WTC11 (cell line): ENCODE data around the gene AKAP6. TPM values are rescaled to one million over a fixed set of nuclear protein-coding genes. Genes with fewer than 3 reads are reported as not detected.

ENCODE experiments used
- ATAC-seq: fragments of 200-7000 bp; cut with Tn5 transposase; 2 replicates; pipeline ENCODE4 v1.10.0; 2021; ENCODE audit warnings: mild to moderate bottlenecking, moderate library complexity
- CTCF ChIA-PET: fragments of 300-600 bp; sonication (Branson Sonifier 250); formaldehyde crosslinking; loops from one replicate; lab custom pipeline; 2021; ENCODE audit warnings: antibody characterized with exemption; lab: Charles Lee
- POLR2A ChIA-PET: fragments of 350-600 bp; sonication (Branson Sonifier 250); formaldehyde crosslinking; loops from one replicate; lab custom pipeline; 2021; ENCODE audit warnings: antibody characterized with exemption; lab: Charles Lee
- DNase-seq: peaks from one replicate; pipeline ENCODE4 v3.0.0; 2021; ENCODE audit warnings: low spot score
- H3K27ac Mint-ChIP-seq: 2 replicates; pipeline ENCODE4 v1.8.0; 2021; ENCODE audit warnings: mixed read lengths
- H3K27me3 Mint-ChIP-seq: 2 replicates; pipeline ENCODE4 v1.8.0; 2021; ENCODE audit warnings: low read depth, mild to moderate bottlenecking, moderate library complexity, mixed read lengths
- H3K36me3 Mint-ChIP-seq: 2 replicates; pipeline ENCODE4 v1.8.0; 2021; ENCODE audit warnings: mixed read lengths
- H3K4me1 Mint-ChIP-seq: 2 replicates; pipeline ENCODE4 v1.8.0; 2022; ENCODE audit warnings: mixed read lengths
- H3K4me3 Mint-ChIP-seq: 2 replicates; pipeline ENCODE4 v1.8.0; 2021; ENCODE audit warnings: mild to moderate bottlenecking, moderate library complexity, mixed read lengths
- H3K9me3 Mint-ChIP-seq: 2 replicates; pipeline ENCODE4 v1.8.0; 2021; ENCODE audit warnings: mixed read lengths
- AFF4 ChIP-seq: sonication (generic); formaldehyde crosslinking; IDR thresholded peaks from 2 replicates; pipeline ENCODE4 v1.8.1; 2023; ENCODE audit warnings: mild to moderate bottlenecking, missing genetic modification reagents, borderline replicate concordance
- ATF1 ChIP-seq: sonication (generic); formaldehyde crosslinking; IDR thresholded peaks from 2 replicates; pipeline ENCODE4 v1.8.1; 2023; ENCODE audit warnings: mild to moderate bottlenecking, moderate library complexity, missing genetic modification reagents
- CREB1 ChIP-seq: sonication (generic); formaldehyde crosslinking; IDR thresholded peaks from 2 replicates; pipeline ENCODE4 v1.8.0; 2023; ENCODE audit warnings: mild to moderate bottlenecking, missing genetic modification reagents
- CREM ChIP-seq: sonication (generic); formaldehyde crosslinking; IDR thresholded peaks from 2 replicates; pipeline ENCODE4 v1.8.1; 2022; ENCODE audit warnings: mild to moderate bottlenecking, missing genetic modification reagents, moderate library complexity
- CTCF ChIP-seq: fragments of 200-600 bp; IDR thresholded peaks from 2 replicates; pipeline ENCODE4 v1.8.0; 2022; ENCODE audit warnings: antibody characterized with exemption
- ERG ChIP-seq: fragments of 250-450 bp; sonication (Bioruptor Pico); IDR thresholded peaks from 2 replicates; pipeline ENCODE4 v1.8.0; 2021; ENCODE audit warnings: mild to moderate bottlenecking
- FOXK1 ChIP-seq: sonication (generic); formaldehyde crosslinking; IDR thresholded peaks from 2 replicates; pipeline ENCODE4 v1.8.0; 2022; ENCODE audit warnings: mild to moderate bottlenecking, moderate library complexity, missing genetic modification reagents
- IRF1 ChIP-seq: sonication (generic); formaldehyde crosslinking; IDR thresholded peaks from 2 replicates; pipeline ENCODE4 v1.8.0; 2023; ENCODE audit warnings: missing genetic modification reagents
- KAT7 ChIP-seq: sonication (generic); formaldehyde crosslinking; IDR thresholded peaks from 2 replicates; pipeline ENCODE4 v1.8.1; 2023; ENCODE audit warnings: missing genetic modification reagents, mild to moderate bottlenecking, borderline replicate concordance
- NR1H2 ChIP-seq: sonication (generic); formaldehyde crosslinking; IDR thresholded peaks from 2 replicates; pipeline ENCODE4 v1.9.0; 2021; ENCODE audit warnings: mild to moderate bottlenecking, moderate library complexity, missing genetic modification reagents
- PRRX2 ChIP-seq: fragments of 250-450 bp; sonication (Bioruptor Pico); IDR thresholded peaks from 2 replicates; pipeline ENCODE4 v1.8.0; 2021; ENCODE audit warnings: mild to moderate bottlenecking
- TP53 ChIP-seq: sonication (generic); formaldehyde crosslinking; IDR thresholded peaks from 2 replicates; pipeline ENCODE4 v1.8.1; 2023; ENCODE audit warnings: mild to moderate bottlenecking, missing genetic modification reagents
- ZBTB21 ChIP-seq: sonication (generic); formaldehyde crosslinking; IDR thresholded peaks from 2 replicates; pipeline ENCODE4 v1.8.1; 2023; ENCODE audit warnings: mild to moderate bottlenecking, missing genetic modification reagents, borderline replicate concordance
- ZBTB43 ChIP-seq: sonication (generic); formaldehyde crosslinking; IDR thresholded peaks from 2 replicates; pipeline ENCODE4 v1.8.1; 2023; ENCODE audit warnings: mild to moderate bottlenecking, missing genetic modification reagents
- ZMAT4 ChIP-seq: fragments of 250-450 bp; sonication (Bioruptor Pico); IDR thresholded peaks from 2 replicates; pipeline ENCODE4 v1.9.0; 2021; ENCODE audit warnings: mild to moderate bottlenecking
- ZNF121 ChIP-seq: sonication (generic); formaldehyde crosslinking; IDR thresholded peaks from 2 replicates; pipeline ENCODE4 v1.8.0; 2023; ENCODE audit warnings: missing genetic modification reagents
- ZNF512 ChIP-seq: sonication (generic); formaldehyde crosslinking; IDR thresholded peaks from 2 replicates; pipeline ENCODE4 v1.8.1; 2022; ENCODE audit warnings: missing genetic modification reagents, borderline replicate concordance
- ZNF671 ChIP-seq: fragments of 250-450 bp; sonication (Bioruptor Pico); IDR thresholded peaks from 2 replicates; pipeline ENCODE4 v1.8.0; 2021; ENCODE audit warnings: mild to moderate bottlenecking
- total RNA-seq: library from RNA; stranded (reverse); gene quantifications from 3 replicates; pipeline ENCODE4 v1.2.3, GENCODE V29; 2021

AKAP6 gene
- total RNA-seq, 1 experiment from 2014 or later = 0.63 TPM

- no peak for DNase-seq
- ATAC-seq = no peak
- POLR2A ChIA-PET = interaction anchor here (0.7 to 1.0 kb wide), 2 partner anchors 258 to 271 kb away, joined by 3 read pairs; no protein-coding TSS in a partner anchor
- peaks cover 11% of the 10 kb centered on the region for H3K9me3 Mint-ChIP-seq
- peaks cover 32% of the 10 kb centered on the region for H3K4me1 Mint-ChIP-seq
- no peaks in the 10 kb centered on the region for H3K27me3 Mint-ChIP-seq
- TF ChIP-seq ZBTB21 (CRISPR knock-in tag) (no peak), ZMAT4 (no peak)
- TF ChIP-seq, all 79 proteins: peak for 0
- CTCF ChIA-PET = interaction anchor here (0.6 to 2.7 kb wide), 12 partner anchors 9 to 1058 kb away, joined by 3 to 18 read pairs (median 4); no protein-coding TSS in a partner anchor
- Mint-ChIP-seq H3K27ac (no peak overlapping the region), H3K36me3 (0 out of 2 replicates have a peak, but pooled peaks cover 2% of the 10 kb centered on the region), H3K4me3 (no peak overlapping the region)
These were observed 140.5 kb downstream of the AKAP6 start for GRCh38 chr14:32469388-32470160.

- ATAC-seq (no peak), DNase-seq (no peak)
- Mint-ChIP-seq H3K4me1 (peaks cover 32% of the 10 kb centered on the region), H3K27me3 (no peaks in the 10 kb centered on the region), H3K27ac (no peak overlapping the region), H3K36me3 (no peaks in the 10 kb centered on the region), H3K9me3 (peaks cover 6% of the 10 kb centered on the region), H3K4me3 (no peak overlapping the region)
- ChIA-PET POLR2A (no interaction called here), CTCF (interaction anchor here (0.6 to 2.7 kb wide), 6 partner anchors 43 to 389 kb away, joined by 3 to 18 read pairs (median 4); no protein-coding TSS in a partner anchor)
- TF ChIP-seq FOXK1 (CRISPR knock-in tag) (no peak), PRRX2 (CRISPR knock-in tag) (no peak), ZNF671 (CRISPR knock-in tag) (no peak), AFF4 (CRISPR knock-in tag) (no peak), ZNF512 (no peak), TP53 (CRISPR knock-in tag) (no peak), ZBTB43 (no peak), IRF1 (CRISPR knock-in tag) (no peak), NR1H2 (no peak), ATF1 (CRISPR knock-in tag) (no peak), CREM (CRISPR knock-in tag) (no peak), ZNF121 (CRISPR knock-in tag) (no peak), CREB1 (CRISPR knock-in tag) (no peak), KAT7 (CRISPR knock-in tag) (no peak), CTCF (no peak), ERG (CRISPR knock-in tag) (no peak)
These were observed 141.1 kb downstream of the AKAP6 start for GRCh38 chr14:32470161-32470715.
